ENCODE data around the gene SRPK3.

Gene SRPK3

GRCh38 chrX:153782871-153783270 is 2.0 kb downstream of the SRPK3 start:
- DNase-seq (ENCODE audit: low read depth) = no peak
- TF ChIP-seq CTCF (conservative IDR thresholded peaks at IDR 0.05; ENCODE audit: low read depth, low read length) = no peak
- H3K4me3 ChIP-seq (ENCODE audit: low read depth, low read length) = no peak overlapping the region

GRCh38 chrX:153783378-153784013 is 2.7 kb downstream of the SRPK3 start:
- no peak overlapping the region for H3K4me3 ChIP-seq (ENCODE audit: low read depth, low read length)
- no peak for TF ChIP-seq CTCF (conservative IDR thresholded peaks at IDR 0.05; ENCODE audit: low read depth, low read length)
- no peak for DNase-seq (ENCODE audit: low read depth)

GRCh38 chrX:153784325-153784967 is 3.6 kb downstream of the SRPK3 start:
- no peak overlapping the region for H3K4me3 ChIP-seq (ENCODE audit: low read depth, low read length)

GRCh38 chrX:153786669-153787068 is 5.8 kb downstream of the SRPK3 start:
- no peak for DNase-seq (ENCODE audit: low read depth)
- no peak for TF ChIP-seq CTCF (conservative IDR thresholded peaks at IDR 0.05; ENCODE audit: low read depth, low read length)

More at GRCh38 chrX:153784325-153784967, 3.6 kb downstream of the SRPK3 start:
- TF ChIP-seq CTCF (conservative IDR thresholded peaks at IDR 0.05; ENCODE audit: low read depth, low read length) = no peak
- DNase-seq (ENCODE audit: low read depth) = no peak

GRCh38 chrX:153789654-153790053 is 8.8 kb downstream of the SRPK3 start:
- no peak for DNase-seq (ENCODE audit: low read depth)
- TF ChIP-seq CTCF (conservative IDR thresholded peaks at IDR 0.05; ENCODE audit: low read depth, low read length) = no peak
- no peak overlapping the region for H3K4me3 ChIP-seq (ENCODE audit: low read depth, low read length)

More at GRCh38 chrX:153786669-153787068, 5.8 kb downstream of the SRPK3 start:
- no peak overlapping the region for H3K4me3 ChIP-seq (ENCODE audit: low read depth, low read length)

GRCh38 chrX:153791104-153791852 is 10.4 kb downstream of the SRPK3 start:
- no peak for TF ChIP-seq CTCF (conservative IDR thresholded peaks at IDR 0.05; ENCODE audit: low read depth, low read length)
- H3K4me3 ChIP-seq (ENCODE audit: low read depth, low read length) = no peak overlapping the region
- DNase-seq (ENCODE audit: low read depth) = no peak

All from choroid plexus epithelial cell (primary cell).